ENCODE results near the gene SMG1. TPM values are rescaled to one million over a fixed set of nuclear protein-coding genes. Genes with fewer than 3 reads are reported as not detected.

Gene SMG1
- total RNA-seq, 1 donor from 2014 or later: 33.5 TPM

- TF ChIP-seq, protein P1, sequence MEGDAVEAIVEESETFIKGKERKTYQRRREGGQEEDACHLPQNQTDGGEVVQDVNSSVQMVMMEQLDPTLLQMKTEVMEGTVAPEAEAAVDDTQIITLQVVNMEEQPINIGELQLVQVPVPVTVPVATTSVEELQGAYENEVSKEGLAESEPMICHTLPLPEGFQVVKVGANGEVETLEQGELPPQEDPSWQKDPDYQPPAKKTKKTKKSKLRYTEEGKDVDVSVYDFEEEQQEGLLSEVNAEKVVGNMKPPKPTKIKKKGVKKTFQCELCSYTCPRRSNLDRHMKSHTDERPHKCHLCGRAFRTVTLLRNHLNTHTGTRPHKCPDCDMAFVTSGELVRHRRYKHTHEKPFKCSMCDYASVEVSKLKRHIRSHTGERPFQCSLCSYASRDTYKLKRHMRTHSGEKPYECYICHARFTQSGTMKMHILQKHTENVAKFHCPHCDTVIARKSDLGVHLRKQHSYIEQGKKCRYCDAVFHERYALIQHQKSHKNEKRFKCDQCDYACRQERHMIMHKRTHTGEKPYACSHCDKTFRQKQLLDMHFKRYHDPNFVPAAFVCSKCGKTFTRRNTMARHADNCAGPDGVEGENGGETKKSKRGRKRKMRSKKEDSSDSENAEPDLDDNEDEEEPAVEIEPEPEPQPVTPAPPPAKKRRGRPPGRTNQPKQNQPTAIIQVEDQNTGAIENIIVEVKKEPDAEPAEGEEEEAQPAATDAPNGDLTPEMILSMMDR (conservative IDR thresholded peaks at IDR 0.05; ENCODE audit: low read depth, low read length): no peak
Observed at GRCh38 chr16:18943414-18943813, 17.2 kb upstream of the SMG1 start.

GRCh38 chr16:18942061-18942460 lies 15.9 kb upstream of the SMG1 start:
- no peak overlapping the region for H3K4me3 ChIP-seq (ENCODE audit: low read depth, low read length)
- TF ChIP-seq, protein P1 (conservative IDR thresholded peaks at IDR 0.05; ENCODE audit: low read depth, low read length): no peak
- no peak for DNase-seq (ENCODE audit: low read depth)

More at GRCh38 chr16:18943414-18943813, 17.2 kb upstream of the SMG1 start:
- H3K4me3 ChIP-seq (ENCODE audit: low read depth, low read length): no peak overlapping the region
- DNase-seq (ENCODE audit: low read depth): no peak

DNA sequence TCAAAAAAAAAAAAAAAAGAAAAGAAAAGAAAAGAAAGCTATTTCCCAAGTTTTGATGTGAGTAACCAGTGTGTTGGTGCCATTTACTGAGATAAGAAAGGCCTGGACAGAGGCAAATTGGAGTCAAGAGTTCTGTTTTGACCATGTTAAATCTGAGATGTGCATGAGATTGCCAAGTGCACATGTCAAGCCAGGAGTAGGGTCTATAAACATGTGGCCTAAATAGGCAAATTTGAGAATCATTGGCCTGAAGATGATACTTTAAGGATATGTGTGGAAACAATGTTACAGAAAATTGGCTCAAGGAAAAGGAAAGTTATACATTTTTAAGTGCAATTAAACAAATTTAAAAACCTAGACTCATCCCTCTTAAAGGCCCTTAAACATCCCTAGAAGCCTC lies 15.3 kb upstream of the SMG1 start:
- TF ChIP-seq, protein P1 (conservative IDR thresholded peaks at IDR 0.05; ENCODE audit: low read depth, low read length): no peak
- DNase-seq (ENCODE audit: low read depth): no peak
- H3K4me3 ChIP-seq (ENCODE audit: low read depth, low read length): no peak overlapping the region

- DNase-seq (ENCODE audit: low read depth): no peak
- H3K4me3 ChIP-seq (ENCODE audit: low read depth, low read length): no peak overlapping the region
- TF ChIP-seq, protein P1 (conservative IDR thresholded peaks at IDR 0.05; ENCODE audit: low read depth, low read length): no peak
Observed at GRCh38 chr16:18938986-18939385, 12.8 kb upstream of the SMG1 start.

DNA sequence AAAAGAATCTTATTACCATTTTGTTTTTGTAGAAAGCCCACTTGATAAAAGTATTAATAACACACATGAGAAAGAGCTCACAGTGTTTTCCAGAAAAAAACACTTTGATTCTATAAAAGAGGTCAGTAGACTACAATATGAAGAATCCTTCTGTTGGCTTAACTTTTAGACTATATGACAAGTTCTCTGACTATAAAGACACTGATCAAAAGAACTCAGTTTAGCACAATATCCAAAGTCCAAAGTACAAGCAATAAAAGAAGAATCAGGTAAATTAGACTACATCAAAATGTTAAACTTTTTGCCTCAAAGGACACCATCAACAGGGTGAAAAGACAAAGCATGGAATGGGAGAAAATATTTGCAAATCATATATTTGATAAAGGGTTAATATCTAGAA lies 11.2 kb upstream of the SMG1 start:
- DNase-seq (ENCODE audit: low read depth): no peak
- TF ChIP-seq, protein P1 (conservative IDR thresholded peaks at IDR 0.05; ENCODE audit: low read depth, low read length): no peak
- no peak overlapping the region for H3K4me3 ChIP-seq (ENCODE audit: low read depth, low read length)

- no peak for DNase-seq (ENCODE audit: low read depth)
- TF ChIP-seq, protein P1 (conservative IDR thresholded peaks at IDR 0.05; ENCODE audit: low read depth, low read length): no peak
- no peak overlapping the region for H3K4me3 ChIP-seq (ENCODE audit: low read depth, low read length)
Observed at GRCh38 chr16:18936727-18937340, 10.6 kb upstream of the SMG1 start.

DNA sequence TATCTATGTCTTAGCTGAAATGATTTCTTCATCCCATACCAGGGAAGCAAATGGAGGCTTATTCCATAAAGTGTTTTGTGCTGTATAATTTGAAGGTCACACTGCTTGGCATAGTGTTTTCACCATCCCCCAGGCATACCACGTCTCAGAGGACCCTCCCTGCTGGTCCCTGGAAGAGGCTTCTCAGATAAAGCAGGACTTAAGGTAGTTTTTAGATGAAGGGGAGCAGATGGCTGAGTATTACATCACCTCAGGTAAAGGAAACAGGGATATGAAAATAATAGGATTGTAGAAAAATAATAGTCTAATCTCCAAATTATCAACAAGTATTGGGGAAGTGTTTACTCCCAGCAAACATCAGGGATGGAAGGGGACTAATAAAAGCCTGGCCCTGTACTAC lies 7.3 kb upstream of the SMG1 start:
- no peak for DNase-seq (ENCODE audit: low read depth)
- H3K4me3 ChIP-seq (ENCODE audit: low read depth, low read length): no peak overlapping the region
- TF ChIP-seq, protein P1 (conservative IDR thresholded peaks at IDR 0.05; ENCODE audit: low read depth, low read length): no peak
